H9 (cell line): ENCODE measurements around the gene DNAJC22. TPM values are rescaled to one million over a fixed set of nuclear protein-coding genes. Genes with fewer than 3 reads are reported as not detected.
"Not testable (repeated sequence)": the region's sequence is repeated elsewhere in the genome, so short reads cannot be mapped to it uniquely, and the experiment has no call there.

ENCODE experiments used
- DNase-seq: peaks from one replicate; pipeline ENCODE4 v3.0.0-alpha.2; 2017
- H2AFZ ChIP-seq: one replicate; pipeline ENCODE4 v1.6.1; 2013; ENCODE audit warnings: mild to moderate bottlenecking, low read length, control low read depth, moderate library complexity
- H2AK5ac ChIP-seq: 2 replicates; pipeline ENCODE4 v1.6.1; 2013; ENCODE audit warnings: low read length, control low read depth, mixed read lengths; ENCODE audit not compliant: insufficient read length
- H2BK120ac ChIP-seq: one replicate; pipeline ENCODE4 v1.6.1; 2013; ENCODE audit warnings: low read depth, mild to moderate bottlenecking, low read length, control low read depth, inconsistent platforms; ENCODE audit not compliant: poor library complexity, severe bottlenecking
- H2BK12ac ChIP-seq: 2 replicates; pipeline ENCODE4 v1.6.1; 2013; ENCODE audit warnings: low read length, control low read depth, mixed read lengths, low read depth; ENCODE audit not compliant: insufficient read length
- H2BK15ac ChIP-seq: 2 replicates; pipeline ENCODE4 v1.6.1; 2013; ENCODE audit warnings: low read depth, low read length, control low read depth
- H2BK20ac ChIP-seq: one replicate; pipeline ENCODE4 v1.6.1; 2013; ENCODE audit warnings: low read depth, mild to moderate bottlenecking, low read length, control low read depth, inconsistent platforms; ENCODE audit not compliant: poor library complexity, severe bottlenecking
- H2BK5ac ChIP-seq: 2 replicates; pipeline ENCODE4 v1.6.1; 2013; ENCODE audit warnings: low read length, control low read depth, mixed read lengths; ENCODE audit not compliant: insufficient read length
- H3K14ac ChIP-seq: 2 replicates; pipeline ENCODE4 v1.6.1; 2013; ENCODE audit warnings: low read length, control low read depth; ENCODE audit not compliant: insufficient read depth
- H3K18ac ChIP-seq: 2 replicates; pipeline ENCODE4 v1.6.1; 2013; ENCODE audit warnings: low read depth, mild to moderate bottlenecking, mixed read lengths, low read length, control low read depth; ENCODE audit not compliant: insufficient read length
- H3K23ac ChIP-seq: 2 replicates; pipeline ENCODE4 v1.6.1; 2013; ENCODE audit warnings: low read length, control low read depth, mixed read lengths, low read depth; ENCODE audit not compliant: insufficient read length
- H3K23me2 ChIP-seq: 2 replicates; pipeline ENCODE4 v1.6.1; 2013; ENCODE audit warnings: low read depth, mild to moderate bottlenecking, mixed read lengths, low read length, control low read depth; ENCODE audit not compliant: insufficient read length, poor library complexity, severe bottlenecking
- H3K27ac ChIP-seq: 2 replicates; pipeline ENCODE4 v1.5.1; 2013; ENCODE audit warnings: low read length, control low read depth, mixed read lengths, low read depth; ENCODE audit not compliant: insufficient read length
- H3K27me3 ChIP-seq: 2 replicates; pipeline ENCODE4 v1.6.1; 2013; ENCODE audit warnings: low read length, control low read depth, inconsistent platforms; ENCODE audit not compliant: insufficient read depth
- H3K4ac ChIP-seq: 2 replicates; pipeline ENCODE4 v1.6.1; 2013; ENCODE audit warnings: low read depth, mild to moderate bottlenecking, control low read depth, inconsistent platforms, low read length, moderate library complexity
- H3K4me1 ChIP-seq: 2 replicates; pipeline ENCODE4 v1.6.1; 2013; ENCODE audit warnings: low read length, control low read depth, inconsistent platforms; ENCODE audit not compliant: insufficient read depth
- H3K4me2 ChIP-seq: 2 replicates; pipeline ENCODE4 v1.6.1; 2013; ENCODE audit warnings: low read length, control low read depth, mixed read lengths; ENCODE audit not compliant: insufficient read length, insufficient read depth
- H3K56ac ChIP-seq: 2 replicates; pipeline ENCODE4 v1.6.1; 2013; ENCODE audit warnings: low read depth, mild to moderate bottlenecking, mixed read lengths, low read length, control low read depth; ENCODE audit not compliant: insufficient read length
- H3K79me1 ChIP-seq: 2 replicates; pipeline ENCODE4 v1.6.1; 2013; ENCODE audit warnings: low read depth, mild to moderate bottlenecking, moderate library complexity, low read length, control low read depth, inconsistent platforms; ENCODE audit not compliant: insufficient read depth, poor library complexity, severe bottlenecking
- H3K79me2 ChIP-seq: 2 replicates; pipeline ENCODE4 v1.6.1; 2013; ENCODE audit warnings: low read length, control low read depth, inconsistent platforms; ENCODE audit not compliant: insufficient read depth
- H3K9ac ChIP-seq: 2 replicates; pipeline ENCODE4 v1.6.1; 2013; ENCODE audit warnings: low read length, control low read depth, mixed read lengths; ENCODE audit not compliant: insufficient read length; ENCODE audit errors: extremely low read depth
- H3K9me3 ChIP-seq: one replicate; pipeline ENCODE4 v1.6.1; 2013; ENCODE audit warnings: low read depth, low read length, inconsistent platforms; ENCODE audit not compliant: control insufficient read depth
- H3T11ph ChIP-seq: one replicate; pipeline ENCODE4 v1.6.1; 2013; ENCODE audit warnings: mild to moderate bottlenecking, low read length, control low read depth, inconsistent platforms
- H4K20me1 ChIP-seq: one replicate; pipeline ENCODE4 v1.6.1; 2013; ENCODE audit not compliant: control insufficient read depth, insufficient read length, insufficient read depth
- H4K5ac ChIP-seq: 2 replicates; pipeline ENCODE4 v1.6.1; 2013; ENCODE audit warnings: low read depth, mild to moderate bottlenecking, mixed read lengths, low read length, control low read depth; ENCODE audit not compliant: insufficient read length
- H4K8ac ChIP-seq: replicated peaks from 2 replicates; pipeline ENCODE4 v1.6.1; 2013; ENCODE audit warnings: low read length, control low read depth, mixed read lengths, low read depth; ENCODE audit not compliant: insufficient read length
- H4K91ac ChIP-seq: 2 replicates; pipeline ENCODE4 v1.6.1; 2013; ENCODE audit warnings: low read depth, mild to moderate bottlenecking, moderate library complexity, mixed read lengths, low read length, control low read depth; ENCODE audit not compliant: insufficient read length
- H3K27ac Mint-ChIP-seq, 3 experiments: 2 replicates in 2 of 3; 3 replicates in 1 of 3; pipeline ENCODE4 v1.8.0; 2020 to 2021; ENCODE audit warnings: mixed read lengths in 3 of 3, mild to moderate bottlenecking in 1 of 3, moderate library complexity in 1 of 3
- H3K27me3 Mint-ChIP-seq: 2 replicates; pipeline ENCODE4 v1.8.0; 2021; ENCODE audit warnings: low read depth, mild to moderate bottlenecking, moderate library complexity, mixed read lengths
- H3K36me3 Mint-ChIP-seq, 3 experiments: 2 replicates in 2 of 3; 3 replicates in 1 of 3; pipeline ENCODE4 v1.8.0; 2020 to 2021; ENCODE audit warnings: low read depth in 3 of 3, mixed read lengths in 3 of 3; ENCODE audit not compliant: insufficient read depth in 1 of 3
- H3K4me1 Mint-ChIP-seq, 2 experiments: 2 replicates each; pipeline ENCODE4 v1.8.0; 2020; ENCODE audit warnings: mixed read lengths in 2 of 2
- H3K4me3 Mint-ChIP-seq, 2 experiments: 2 replicates in 1 of 2; 3 replicates in 1 of 2; pipeline ENCODE4 v1.8.0; 2020 to 2021; ENCODE audit warnings: mild to moderate bottlenecking in 2 of 2, mixed read lengths in 2 of 2, moderate library complexity in 1 of 2
- H3K9me3 Mint-ChIP-seq, 2 experiments: 2 replicates in 1 of 2; 3 replicates in 1 of 2; pipeline ENCODE4 v1.8.0; 2020; ENCODE audit warnings: mild to moderate bottlenecking in 2 of 2, mixed read lengths in 2 of 2, moderate library complexity in 1 of 2
- CTCF ChIP-seq: fragments of 200-600 bp; sonication (generic); conservative IDR thresholded peaks from 3 replicates; pipeline ENCODE4 v1.8.0; 2021; ENCODE audit warnings: antibody characterized with exemption, mild to moderate bottlenecking
- WGBS: extraction: QIAGEN DNeasy Blood & Tissue Kit; methylation state at CpG from one replicate; pipeline ENCODE4 v1.1.7; 2013; ENCODE audit warnings: missing lambda C conversion rate, low lambda C conversion rate, mixed read lengths; ENCODE audit not compliant: insufficient read length; ENCODE audit errors: extremely low coverage; 5-methylcytosine and 5-hydroxymethylcytosine counted together
- total RNA-seq: library from RNA; stranded (reverse); gene quantifications from 2 replicates; pipeline ENCODE4 v1.2.1, GENCODE V29; 2021

The DNAJC22 gene
- total RNA-seq, 1 experiment from 2014 or later, result 3.2 TPM

DNA sequence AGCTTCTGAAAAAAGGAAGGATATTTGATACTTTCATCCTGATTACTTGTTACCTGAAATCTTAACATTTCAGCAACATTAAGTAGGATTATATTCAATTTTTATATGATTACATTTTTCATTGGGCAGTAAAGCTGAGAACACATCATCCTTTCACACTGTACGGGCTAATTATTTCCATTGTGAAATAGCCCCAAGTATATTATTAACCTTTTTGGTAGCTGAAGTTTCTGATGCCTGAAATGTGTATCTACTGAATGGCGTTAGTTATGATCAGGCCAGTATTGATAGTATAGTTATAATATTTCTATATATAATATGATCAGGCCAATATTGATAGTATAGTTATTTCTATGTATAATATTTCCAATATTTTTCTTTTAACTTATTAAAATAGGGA is 30.7 kb downstream of the DNAJC22 start:
- Histone ChIP-seq H2BK15ac (no peak overlapping the region), H3K4ac (no peak overlapping the region), H2BK12ac (no peak overlapping the region), H3K79me2 (no peaks in the 10 kb centered on the region; the same call in 1 of the 2 replicates), H3K9me3 (no peaks in the 10 kb centered on the region), H3K79me1 (peaks cover 3% of the 10 kb centered on the region), H3K4me2 (no peak overlapping the region), H2AK5ac (no peak overlapping the region), H3K27ac (no peak overlapping the region), H3K18ac (no peak overlapping the region), H4K5ac (no peak overlapping the region), H2BK120ac (no peak overlapping the region), H3K23me2 (no peaks in the 10 kb centered on the region), H3T11ph (no peak overlapping the region), H3K14ac (no peak overlapping the region), H3K56ac (no peak overlapping the region), H3K4me1 (no peaks in the 10 kb centered on the region), H4K91ac (no peak overlapping the region), H2BK5ac (no peak overlapping the region), H3K27me3 (no peaks in the 10 kb centered on the region), H2AFZ (no peak overlapping the region), H4K20me1 (no peaks in the 10 kb centered on the region), H4K8ac (no peak overlapping the region), H3K23ac (no peak overlapping the region), H2BK20ac (no peak overlapping the region), H3K9ac (no peak overlapping the region)
- no peak overlapping the region for H3K4me3 Mint-ChIP-seq
- no peak for DNase-seq
- no peak for TF ChIP-seq CTCF
- H3K27ac Mint-ChIP-seq, result no peak overlapping the region
- no CpG with 5 or more reads among the region's 2 CpGs for WGBS
- no peaks in the 10 kb centered on the region for H3K27me3 Mint-ChIP-seq
- no peaks in the 10 kb centered on the region for H3K4me1 Mint-ChIP-seq
- H3K36me3 Mint-ChIP-seq, result peaks cover 3 to 6% (median 5%) of the 10 kb centered on the region in 3 experiments; a peak in 2 of 7 replicates
- H3K9me3 Mint-ChIP-seq, result no peaks in the 10 kb centered on the region

- H3K27me3 Mint-ChIP-seq, H3K27ac Mint-ChIP-seq, DNase-seq, H3K4ac ChIP-seq, H3K9me3 Mint-ChIP-seq, H3K4me2 ChIP-seq, H2BK5ac ChIP-seq, H2BK12ac ChIP-seq, H2AFZ ChIP-seq, H3K79me1 ChIP-seq, H3K9me3 ChIP-seq, H3K79me2 ChIP-seq, H3K18ac ChIP-seq, H3T11ph ChIP-seq, H4K8ac ChIP-seq, H3K56ac ChIP-seq, H2AK5ac ChIP-seq, H3K4me1 Mint-ChIP-seq, H2BK120ac ChIP-seq, H3K23ac ChIP-seq, H4K5ac ChIP-seq, H4K20me1 ChIP-seq, H3K23me2 ChIP-seq, H3K27me3 ChIP-seq, H2BK15ac ChIP-seq, H4K91ac ChIP-seq, H2BK20ac ChIP-seq, H3K4me1 ChIP-seq, H3K9ac ChIP-seq, H3K27ac ChIP-seq, H3K4me3 Mint-ChIP-seq, H3K14ac ChIP-seq: not testable (repeated sequence)
- H3K36me3 Mint-ChIP-seq, result peaks cover 0 to 11% (median 5%) of the 10 kb centered on the region in 3 experiments; a peak in 3 of 7 replicates
- no CpG with 5 or more reads among the region's 9 CpGs for WGBS
Observed at GRCh38 chr12:49380184-49380583, 33.5 kb downstream of the DNAJC22 start.
